Stimulated activated CD8-positive, alpha-beta memory T cell treated with anti-CD3 and anti-CD28 coated beads, Interleukin-7, amount 100 ng/mL, for 24 hours (primary cell): Measurements from ENCODE around the gene PACS2.
"Not testable (repeated sequence)": the region's sequence is repeated elsewhere in the genome, so short reads cannot be mapped to it uniquely, and the experiment has no call there.

ENCODE experiments used
- DNase-seq: peaks from one replicate; pipeline ENCODE4 v3.0.0-alpha.2; 2020; ENCODE audit warnings: low read depth

The PACS2 gene

DNA sequence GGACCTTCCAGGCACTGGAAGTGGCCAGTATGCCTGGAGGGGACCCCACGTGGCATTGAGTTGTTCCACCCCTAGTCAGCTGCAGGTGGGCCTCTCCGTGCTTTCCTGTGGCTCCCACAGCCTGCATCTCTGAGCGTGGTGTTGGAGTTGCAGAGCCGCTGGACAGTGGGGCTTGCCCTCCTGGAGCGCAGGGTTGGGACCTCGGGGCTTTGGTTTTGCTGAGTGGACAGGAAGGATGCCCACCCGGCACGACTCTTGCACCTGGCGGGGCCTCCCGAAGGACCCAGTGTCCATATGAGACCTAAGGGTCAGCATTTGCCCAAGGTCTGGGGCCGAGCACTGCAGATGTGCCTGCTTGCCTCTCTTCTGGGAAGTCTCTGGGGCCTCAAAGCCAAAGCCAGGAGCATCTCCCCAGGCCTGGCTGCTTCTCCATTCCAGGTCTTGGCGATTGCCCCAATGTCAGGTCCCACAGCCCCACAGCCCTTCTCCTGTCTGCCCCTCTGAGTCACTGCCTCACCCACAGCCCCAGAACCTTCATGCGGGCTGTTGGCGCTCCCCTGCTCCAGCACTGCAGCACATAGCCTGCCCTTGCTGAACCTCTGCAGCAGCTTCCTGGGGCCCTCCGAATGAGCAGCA is 1.5 kb downstream of the PACS2 start:
- no peak for DNase-seq

DNA sequence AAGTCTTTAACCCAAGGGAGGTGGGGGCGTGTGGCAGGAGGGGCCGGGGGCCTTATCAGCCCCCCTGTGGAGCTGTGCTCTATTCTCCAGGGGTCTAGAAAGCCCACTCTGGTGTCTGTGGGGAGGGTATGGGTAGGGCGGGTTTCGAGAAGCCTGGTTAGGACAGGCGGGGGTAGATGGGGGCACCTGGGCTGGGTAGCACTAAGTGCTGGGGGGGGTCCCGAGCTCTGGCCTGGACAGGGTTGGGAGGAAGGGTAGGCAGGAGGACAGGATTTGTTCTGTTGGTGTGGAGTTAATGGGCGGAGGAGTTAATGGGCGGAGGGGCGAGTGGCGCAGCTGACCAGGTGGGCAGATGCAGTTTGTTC is 2.0 kb downstream of the PACS2 start:
- no peak for DNase-seq

DNA sequence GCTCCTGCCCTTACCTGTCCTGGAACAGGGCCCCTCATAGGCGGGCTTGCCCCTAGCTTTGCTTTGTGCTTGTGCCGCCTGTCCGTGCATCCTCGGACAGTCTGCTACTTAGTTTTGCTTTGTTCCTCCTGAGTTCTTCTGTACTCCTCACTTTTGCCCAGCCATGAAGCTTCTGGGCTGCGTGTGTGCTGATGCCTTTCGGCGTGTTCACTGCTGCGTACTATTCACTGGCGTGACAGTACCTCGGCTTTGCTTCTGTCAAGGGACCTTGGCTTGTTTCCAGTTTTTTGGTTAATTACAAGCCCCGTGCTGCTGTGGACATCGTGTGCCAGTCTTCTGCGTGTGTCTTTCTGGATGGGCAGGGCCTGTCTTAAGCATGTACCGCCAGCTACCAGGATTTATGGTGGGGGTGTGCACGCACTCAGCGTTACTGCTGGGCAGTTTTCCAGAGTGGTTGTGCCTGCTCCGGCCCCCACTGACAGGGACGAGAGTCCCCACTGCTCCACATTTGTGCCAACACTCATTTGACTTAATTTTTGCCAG is 2.5 kb downstream of the PACS2 start:
- DNase-seq, result no peak

DNA sequence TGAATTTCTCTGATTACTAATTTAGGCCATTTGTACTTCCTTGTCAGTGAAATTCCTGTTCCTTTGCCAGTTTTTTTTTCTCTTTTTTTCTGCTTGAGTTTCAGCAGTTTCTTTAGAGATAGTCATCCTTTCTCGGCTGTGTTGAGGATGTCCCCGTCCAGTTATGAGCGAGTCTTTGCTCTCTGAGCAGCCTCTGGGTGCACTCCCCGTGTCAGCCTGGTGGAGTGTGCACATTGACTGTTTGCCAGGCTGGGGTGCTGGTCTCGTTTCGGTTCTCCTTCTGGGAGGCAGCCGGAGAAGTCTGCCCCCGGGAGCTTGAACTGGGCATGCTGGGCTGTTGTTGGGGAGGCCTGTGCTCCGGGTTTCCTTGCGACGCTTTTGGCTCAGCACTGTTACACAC is 3.0 kb downstream of the PACS2 start:
- no peak for DNase-seq

DNA sequence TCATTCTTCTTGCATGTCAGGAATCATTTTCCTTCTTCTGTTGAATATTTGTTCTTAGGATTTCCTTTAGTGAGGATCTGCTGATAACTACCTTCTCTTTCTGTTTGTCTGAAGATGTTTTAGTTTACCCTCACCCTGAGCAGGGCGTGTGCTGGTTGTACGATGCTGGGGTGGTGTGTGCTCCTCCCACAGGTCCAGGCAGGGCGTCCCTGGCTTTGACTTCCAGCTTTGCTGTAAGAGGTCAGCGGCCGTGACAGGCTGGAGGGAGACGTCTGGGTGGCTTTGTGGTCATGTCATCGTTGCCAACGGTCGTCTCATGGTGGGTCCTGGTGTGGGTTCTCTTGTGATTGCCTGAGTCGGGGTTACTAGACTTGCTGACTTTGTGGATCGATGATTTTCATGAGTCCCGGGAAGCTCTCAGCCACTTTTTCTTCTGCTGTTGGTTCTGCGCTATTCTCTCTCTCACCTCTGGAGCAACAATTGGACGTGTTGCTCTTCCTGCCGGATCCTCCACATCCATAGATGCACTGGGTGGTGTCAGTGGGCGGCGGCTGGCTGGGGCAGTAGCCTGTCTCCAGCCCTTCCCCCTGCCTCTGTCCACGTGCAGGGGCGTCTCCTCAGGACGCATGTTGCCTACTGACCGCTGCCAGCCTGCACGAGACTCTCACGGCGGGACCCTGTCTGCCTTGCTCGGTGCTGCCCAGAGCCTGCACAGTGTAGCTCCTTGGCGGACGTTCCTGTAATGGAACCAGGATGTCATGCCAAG is 8.4 kb downstream of the PACS2 start:
- DNase-seq, result no peak

DNA sequence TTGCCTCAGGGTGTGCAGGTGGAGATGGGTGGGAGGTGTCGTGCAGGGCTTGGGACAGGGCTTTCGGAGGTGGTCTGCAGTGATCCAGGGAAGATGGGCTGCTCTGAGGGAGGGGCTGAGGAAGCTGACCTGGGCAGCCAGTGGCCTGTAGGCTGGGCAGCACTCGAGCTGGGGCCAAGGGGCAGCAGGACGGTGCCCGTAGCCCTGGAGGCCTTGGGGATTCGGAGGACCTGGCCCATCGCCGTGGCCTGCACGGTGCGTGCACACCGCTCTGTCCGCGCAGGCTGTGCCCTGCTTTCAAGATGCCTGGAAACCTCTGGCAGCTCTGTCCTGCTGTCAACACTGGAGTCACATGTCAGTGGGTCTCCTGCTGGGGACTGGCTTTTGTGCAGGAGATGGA is 9.1 kb downstream of the PACS2 start:
- DNase-seq, result no peak

DNA sequence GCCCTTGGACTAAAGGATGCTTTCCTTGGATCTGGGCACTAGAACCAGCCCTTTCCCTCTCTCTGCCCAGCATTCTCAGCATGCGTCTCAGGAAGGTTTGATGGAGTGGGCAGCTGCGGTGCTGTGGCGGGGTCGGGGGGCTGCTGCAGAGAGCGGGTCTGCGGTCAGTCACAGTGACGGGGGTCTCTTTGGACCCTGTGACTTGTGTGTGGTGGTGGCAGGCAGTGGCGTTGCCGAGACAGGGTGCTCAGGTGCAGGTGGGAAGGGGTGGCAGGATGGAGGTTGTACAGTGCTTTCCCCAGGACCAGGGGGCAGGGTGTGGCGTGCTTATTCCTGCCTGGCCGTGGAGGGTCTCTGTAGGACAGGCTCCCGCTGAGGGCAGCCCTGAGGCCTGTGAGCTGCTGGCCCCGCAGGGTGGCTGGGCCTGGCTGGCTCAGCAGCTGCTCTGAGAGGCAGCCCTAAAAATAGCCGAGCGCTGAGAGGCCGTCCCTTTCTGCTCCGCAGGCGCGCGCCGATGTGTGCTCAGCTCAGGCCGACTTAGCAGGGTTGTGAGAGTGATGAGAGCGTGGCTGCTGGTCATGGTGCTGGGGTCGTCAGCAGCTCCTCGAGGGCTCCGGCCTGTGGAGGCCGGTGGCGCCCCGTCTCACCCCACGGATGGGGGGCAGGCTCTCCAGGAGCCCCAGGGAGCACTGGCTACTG is 9.7 kb downstream of the PACS2 start:
- no peak for DNase-seq

DNA sequence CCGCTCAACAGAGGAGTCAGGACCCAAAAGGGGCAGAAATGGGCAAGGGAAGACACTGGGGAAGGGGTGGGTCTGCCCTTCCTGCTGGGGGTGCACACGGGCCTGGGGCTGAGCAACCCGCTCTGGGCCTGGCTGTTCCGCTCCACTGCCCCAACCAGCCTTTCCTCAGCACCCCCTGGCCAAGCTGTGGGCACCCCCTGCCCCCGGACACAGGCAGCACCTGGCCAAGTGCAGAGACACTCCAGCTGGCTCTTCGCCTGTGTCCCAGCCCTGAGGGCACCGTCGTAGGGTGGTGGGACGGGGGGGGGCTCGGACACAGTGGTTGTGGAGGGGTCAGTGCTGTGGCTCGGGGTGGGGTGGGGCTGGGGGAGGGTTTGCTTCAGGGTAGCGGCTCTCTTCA is 10.3 kb downstream of the PACS2 start:
- DNase-seq, result no peak

DNA sequence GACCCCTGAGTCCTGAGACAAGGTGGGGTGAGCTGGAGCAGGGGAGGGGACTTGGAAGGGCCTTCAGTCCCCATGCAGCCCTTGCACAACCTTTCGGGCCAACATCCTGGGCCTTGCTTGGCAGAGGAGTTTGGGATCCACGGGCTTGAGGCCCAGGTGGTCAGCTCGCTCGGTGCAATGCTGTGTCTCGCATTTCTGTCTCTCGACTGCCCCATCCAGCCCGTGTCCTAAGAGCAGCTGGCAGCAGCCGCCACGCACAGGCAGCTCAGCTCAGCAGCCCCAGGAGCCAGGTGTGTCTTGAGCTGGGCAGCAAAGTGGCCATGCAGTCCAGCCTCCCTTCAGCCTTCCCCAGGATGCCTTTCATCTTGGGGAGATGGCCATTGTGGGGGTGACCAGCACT is 10.8 kb downstream of the PACS2 start:
- no peak for DNase-seq

DNA sequence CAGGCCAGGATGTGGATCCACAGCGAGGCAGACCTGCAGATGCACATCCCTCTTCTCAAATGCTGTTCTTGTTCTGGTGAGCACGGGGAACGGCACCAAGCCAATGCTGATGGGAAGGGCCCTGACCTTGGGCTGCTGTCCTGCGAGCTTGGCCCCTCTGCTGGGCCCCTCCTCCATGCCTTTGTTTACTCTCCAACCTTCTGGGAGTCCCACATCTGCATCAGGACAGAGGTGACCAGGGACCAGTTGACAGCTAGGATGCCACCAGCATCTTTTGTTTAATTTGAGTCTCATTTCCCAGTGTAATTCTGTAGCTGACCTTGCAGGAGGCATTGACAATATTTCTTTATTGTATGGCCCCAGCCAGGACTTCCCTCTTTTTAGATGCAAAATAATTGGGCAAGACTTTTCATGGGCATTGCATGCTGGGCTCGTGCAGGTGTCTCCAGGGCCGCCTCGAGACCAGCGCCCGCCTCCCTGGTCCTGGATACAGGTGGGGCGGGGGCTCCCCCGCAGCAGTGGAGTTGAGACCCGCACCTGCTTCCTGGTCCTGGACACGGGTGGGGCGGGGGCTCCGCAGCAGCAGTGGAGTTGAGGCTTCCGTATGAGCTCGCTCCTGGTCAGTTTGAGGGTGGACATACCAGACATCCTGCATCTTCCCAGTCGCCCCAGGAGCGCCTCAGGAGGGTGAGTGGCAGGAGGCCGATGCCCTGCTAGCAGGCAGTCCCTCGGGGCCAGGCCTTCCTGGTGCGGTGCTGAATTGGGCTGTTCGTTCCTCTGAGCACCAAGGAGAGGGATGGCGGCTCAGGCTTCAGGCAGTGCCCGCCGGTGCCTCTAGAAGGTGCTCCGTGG is 11.4 kb downstream of the PACS2 start:
- no peak for DNase-seq

DNA sequence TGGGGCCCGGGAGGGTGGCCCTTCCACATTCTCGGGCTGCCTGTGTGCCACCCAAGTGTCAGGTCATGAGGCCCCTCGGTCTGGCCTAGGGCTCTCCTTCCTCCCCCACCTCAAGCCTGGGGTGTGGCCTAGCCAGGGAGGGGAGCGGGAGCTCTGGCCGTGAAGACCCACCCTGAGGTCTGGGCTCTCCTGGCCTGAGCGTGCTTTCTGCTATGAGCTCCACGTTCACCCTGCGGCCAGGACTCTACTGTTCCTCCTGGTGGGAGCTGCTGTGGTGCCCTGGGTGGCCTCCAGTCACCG is 12.0 kb downstream of the PACS2 start:
- DNase-seq, result no peak

DNA sequence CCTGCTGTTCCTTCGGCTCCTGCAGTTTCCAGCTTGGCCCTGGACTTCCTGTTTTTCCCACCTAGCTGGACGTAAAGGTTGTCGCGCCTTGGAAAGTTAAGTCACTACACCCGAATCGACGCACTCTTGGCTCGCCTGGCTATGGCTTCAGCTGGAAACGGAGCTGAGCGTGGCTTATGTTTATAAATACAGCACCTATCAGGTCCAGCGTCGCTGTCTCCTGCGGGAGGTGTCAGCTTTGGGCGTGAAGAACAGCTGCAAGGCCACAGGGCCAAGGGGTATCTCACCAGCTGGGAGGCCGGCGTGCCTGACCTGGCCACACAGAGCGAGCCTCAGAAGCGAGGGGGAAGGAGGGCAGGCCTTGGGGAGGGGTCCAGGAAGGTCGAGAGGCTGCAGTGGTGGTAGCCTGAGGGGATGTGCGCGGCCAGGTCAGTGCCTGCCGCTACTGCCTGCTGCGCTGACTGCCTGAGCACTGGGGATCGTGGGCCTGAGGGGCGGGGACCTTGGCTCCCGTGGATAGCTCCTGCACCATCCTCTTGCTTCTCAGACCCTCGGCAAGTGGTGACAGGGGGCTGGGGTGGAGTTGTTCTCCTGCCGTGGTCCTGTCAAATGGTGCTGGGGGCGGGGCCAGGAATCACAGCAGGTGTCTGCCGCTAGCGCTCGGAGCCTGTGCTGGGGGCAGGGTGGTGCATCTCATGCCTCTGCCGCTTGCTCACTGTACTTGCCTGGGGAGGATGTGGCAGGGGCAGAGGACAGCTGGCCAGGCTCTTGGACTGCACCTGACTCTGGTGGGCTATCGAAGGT is 12.5 kb downstream of the PACS2 start:
- no peak for DNase-seq

DNA sequence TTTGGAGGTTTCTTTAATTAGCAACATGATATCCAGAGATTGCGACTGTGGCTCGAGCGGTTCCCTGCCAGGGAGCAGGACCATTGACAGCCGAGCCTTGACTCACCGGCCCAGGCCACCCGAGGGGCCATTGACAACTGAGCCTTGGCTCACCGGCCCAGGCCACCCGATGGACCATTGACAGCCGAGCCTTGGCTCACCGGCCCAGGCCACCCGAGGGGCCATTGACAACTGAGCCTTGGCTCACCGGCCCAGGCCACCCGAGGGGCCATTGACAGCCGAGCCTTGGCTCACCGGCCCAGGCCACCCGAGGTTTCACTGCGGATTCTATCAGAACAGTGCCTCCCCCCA is 13.1 kb downstream of the PACS2 start:
- not testable (repeated sequence) for DNase-seq

DNA sequence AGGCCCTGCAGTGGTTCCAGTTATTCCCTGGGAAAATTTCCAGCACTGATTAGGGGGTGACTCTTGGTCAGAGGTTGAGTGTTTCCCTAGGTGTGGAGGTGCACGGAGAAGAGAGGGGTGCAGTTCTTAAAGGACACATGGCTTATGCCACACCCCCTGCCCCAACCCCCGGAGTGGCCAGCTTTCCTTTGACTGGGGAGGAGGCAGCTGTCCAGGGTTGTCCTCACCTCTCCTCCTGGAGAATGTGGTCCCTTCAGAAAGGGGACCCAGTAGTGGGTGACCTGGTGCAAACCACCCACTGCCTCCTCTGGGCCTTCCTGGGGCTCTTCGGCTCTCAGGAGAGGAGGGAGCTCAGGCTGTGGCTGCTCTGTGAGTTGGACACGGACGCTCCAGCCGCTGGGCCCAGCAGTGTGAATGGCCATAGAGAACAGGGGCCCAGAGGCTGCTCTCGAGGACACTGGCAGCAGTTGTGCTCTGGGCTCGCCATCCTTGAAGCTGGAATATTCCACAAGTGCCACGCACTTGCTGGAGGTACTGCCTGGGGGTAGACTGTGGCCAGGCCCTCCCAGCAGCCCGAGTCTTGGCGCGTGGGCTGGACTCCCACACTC is 13.6 kb downstream of the PACS2 start:
- no peak for DNase-seq

DNA sequence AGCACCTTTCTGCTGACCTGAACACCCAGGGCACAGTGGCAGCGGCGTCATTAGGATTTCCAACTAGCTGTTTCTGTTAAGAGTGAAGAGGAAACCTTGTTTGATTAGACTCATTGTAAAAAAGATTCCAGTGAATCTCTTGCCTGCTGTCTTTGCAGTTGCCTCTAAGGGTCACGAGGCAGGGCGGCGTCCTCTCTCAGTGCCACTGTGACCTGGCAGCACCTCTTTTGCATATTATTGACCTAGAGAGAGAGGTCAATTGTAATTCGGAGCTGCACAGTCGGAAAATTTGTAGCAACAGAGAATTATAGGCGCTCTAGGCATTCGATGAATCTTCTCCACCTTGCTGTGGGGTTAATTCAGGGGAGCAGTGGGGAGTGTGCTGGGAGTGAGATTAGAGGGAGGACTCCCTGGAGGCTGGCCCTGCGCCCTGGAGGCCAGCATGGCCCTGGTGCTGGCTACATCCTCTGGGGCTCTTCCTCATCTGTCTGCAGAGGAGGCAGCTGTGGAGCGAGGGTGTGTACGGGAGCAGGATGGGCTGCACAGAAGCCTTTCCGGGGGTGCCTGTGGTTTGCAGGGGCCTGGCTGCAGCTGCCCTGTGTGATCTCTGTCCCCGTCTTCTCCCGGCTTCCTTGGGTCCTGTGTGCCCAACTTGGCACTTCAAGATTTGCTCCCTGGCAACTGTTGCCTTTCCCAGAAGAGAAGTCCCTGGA is 14.3 kb downstream of the PACS2 start:
- no peak for DNase-seq

DNA sequence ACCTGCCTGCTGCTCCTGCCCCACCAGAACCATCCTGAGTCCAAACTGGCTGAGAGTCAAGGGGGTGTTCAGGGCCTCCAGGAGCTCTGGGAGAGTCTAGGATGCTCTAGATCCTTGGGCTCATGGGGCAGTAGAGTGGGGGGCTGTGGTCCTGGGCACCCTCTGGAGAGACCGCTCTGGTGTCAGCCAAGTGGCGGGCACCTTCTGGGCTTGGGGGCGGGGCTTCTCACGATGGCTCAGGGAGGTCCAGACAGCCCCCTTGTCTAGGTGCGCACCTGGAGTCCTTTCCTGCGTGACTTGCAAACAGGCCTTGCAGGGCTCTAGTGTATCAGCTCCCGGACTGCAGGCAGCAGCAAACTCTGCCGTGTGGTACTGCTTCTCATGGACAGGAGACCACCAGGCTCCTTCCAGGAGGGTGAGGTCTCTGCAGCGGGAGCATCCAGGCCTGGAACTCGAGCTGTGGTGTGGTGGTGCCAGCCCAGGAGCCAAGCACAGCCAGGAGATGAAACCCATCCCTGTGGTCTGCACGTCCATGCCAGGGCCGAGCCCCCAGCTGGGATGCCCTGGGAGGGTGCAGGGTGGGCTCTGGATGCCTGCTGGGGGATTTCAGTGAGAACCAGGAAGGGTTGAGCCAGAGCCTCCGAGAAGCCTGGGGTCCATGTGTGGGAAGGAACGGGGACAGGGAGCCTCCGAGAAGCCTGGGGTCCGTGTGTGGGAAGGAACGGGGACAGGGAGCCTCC is 15.0 kb downstream of the PACS2 start:
- DNase-seq, result no peak

DNA sequence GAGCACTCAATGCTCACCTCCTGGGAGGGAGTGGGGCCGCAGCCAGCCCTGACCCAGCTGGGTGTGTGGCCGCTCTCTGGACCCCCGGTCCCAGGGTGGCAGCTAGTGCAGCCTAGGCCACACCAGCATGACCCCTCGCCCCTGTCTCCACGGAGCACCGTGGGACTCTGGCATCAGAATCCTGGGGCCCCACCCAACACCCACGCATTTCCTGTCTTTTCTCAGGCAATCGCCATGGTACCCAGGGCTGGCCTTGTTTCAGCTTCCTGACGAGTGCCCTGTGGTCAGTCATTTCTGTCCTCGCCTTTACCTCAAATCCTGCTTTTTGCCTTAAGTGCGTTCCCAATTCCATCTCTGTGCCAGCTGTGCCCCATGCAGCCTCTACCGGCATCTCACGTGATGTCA is 15.9 kb downstream of the PACS2 start:
- DNase-seq, result no peak

DNA sequence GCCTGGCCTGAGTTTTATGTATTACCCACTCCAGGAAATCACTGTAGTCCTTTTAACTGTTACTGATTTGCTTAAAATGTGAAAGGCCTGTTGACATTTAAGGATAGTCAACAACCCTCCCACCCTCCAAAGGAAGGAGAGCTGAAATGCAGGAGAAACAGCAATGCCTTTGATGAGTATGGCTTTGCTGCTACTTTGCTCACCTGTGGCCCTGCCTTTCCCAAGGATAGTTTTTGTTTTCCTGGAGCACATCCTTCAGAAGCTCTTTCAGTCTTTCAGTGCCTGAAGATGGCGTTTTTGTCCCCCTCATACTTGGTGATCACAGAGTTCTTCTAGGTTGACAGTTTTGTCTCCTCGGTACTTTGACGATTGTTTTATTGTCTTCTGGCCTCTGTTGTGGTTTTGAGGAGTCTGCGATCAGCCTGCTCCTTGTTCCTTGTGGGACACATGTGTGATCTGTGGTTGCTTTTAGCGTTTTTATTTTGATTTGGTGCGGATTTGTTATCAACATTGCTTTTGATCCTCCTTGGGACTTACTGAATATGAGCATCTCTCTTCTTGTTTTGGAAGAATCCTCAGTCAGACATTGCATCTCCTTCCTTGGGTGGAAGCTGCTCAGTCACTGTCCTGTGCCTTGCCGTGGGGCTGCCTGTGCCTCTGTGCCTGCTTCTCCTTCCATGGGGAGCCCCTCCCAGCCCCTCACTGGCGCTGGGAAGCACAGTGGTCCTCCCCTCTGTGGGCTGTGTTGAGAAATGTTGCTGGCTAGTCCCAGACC is 17.2 kb downstream of the PACS2 start:
- no peak for DNase-seq

DNA sequence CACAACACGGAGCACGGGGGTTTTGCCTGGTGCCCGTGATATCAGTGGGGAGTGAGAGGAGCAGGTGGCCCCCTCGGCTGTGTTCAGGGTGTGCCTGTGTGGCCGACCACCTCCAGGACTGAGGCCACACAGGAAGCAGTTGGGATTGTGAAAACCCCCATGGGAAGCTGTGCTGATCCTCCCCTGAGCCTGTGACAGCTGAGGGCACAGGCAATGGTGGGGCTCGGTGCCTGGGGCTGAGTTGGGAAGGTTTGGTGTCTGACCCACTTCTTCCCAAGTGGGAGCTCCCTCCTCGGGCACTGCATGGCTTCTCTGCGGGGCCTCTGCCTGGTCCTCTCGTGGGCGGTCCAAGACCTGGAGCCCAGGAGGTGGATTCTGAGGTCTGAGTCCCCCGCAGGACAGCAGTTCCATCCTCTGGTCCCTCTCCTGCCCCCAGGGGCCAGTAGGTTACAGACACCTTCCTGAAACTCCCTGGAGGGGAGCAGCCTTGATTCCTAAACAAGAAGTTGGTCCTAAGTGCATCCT is 17.9 kb downstream of the PACS2 start:
- no peak for DNase-seq
